IMR-90 (cell line): ENCODE data around the gene TBX4. TPM values are rescaled to one million over a fixed set of nuclear protein-coding genes. Genes with fewer than 3 reads are reported as not detected.

Experiments
- ATAC-seq: fragments of 200-7000 bp; cut with Tn5 transposase; 2 replicates; pipeline ENCODE4 v1.9.1; 2020; ENCODE audit warnings: low read depth, mild to moderate bottlenecking, moderate library complexity
- BruUV-seq: library from RNA; stranded (reverse); fragments of 400-500 nt; replicated peaks from 2 replicates; lab custom pipeline; 2021; lab: Mats Ljungman, UMichigan
- CTCF ChIA-PET: fragments of 300-600 bp; formaldehyde crosslinking; extraction: SDS; loops from one replicate; lab custom pipeline; 2021; ENCODE audit warnings: antibody characterized with exemption; lab: Yijun Ruan, JAX
- POLR2A ChIA-PET: fragments of 300-600 bp; sonication (Branson Sonifier 250); formaldehyde crosslinking; loops from one replicate; lab custom pipeline; 2022; ENCODE audit warnings: antibody characterized with exemption; ENCODE audit not compliant: unreplicated experiment; lab: Charles Lee
- DNase-seq: peaks from one replicate; pipeline ENCODE4 v3.0.0; 2013
- H2AFZ ChIP-seq: replicated peaks from 2 replicates; pipeline ENCODE3; 2013; ENCODE audit warnings: low read length, mild to moderate bottlenecking; ENCODE audit not compliant: poor library complexity
- H2AK5ac ChIP-seq: 2 replicates; pipeline ENCODE4 v1.6.1; 2013; ENCODE audit warnings: low read depth, low read length, inconsistent platforms
- H2AK9ac ChIP-seq: replicated peaks from 2 replicates; pipeline ENCODE3; 2013; ENCODE audit warnings: mild to moderate bottlenecking, low read depth, low read length, moderate library complexity; ENCODE audit not compliant: poor library complexity
- H2BK120ac ChIP-seq: 2 replicates; pipeline ENCODE4 v1.6.1; 2013; ENCODE audit warnings: low read depth, low read length, inconsistent platforms
- H2BK15ac ChIP-seq: 3 replicates; pipeline ENCODE4 v1.6.1; 2013; ENCODE audit warnings: low read depth, low read length, inconsistent platforms
- H2BK20ac ChIP-seq: 2 replicates; pipeline ENCODE4 v1.6.1; 2013; ENCODE audit warnings: low read depth, mild to moderate bottlenecking, inconsistent platforms, low read length, moderate library complexity
- H2BK5ac ChIP-seq: 2 replicates; pipeline ENCODE4 v1.6.1; 2013; ENCODE audit warnings: mild to moderate bottlenecking, low read depth, low read length, inconsistent platforms; ENCODE audit not compliant: poor library complexity, severe bottlenecking
- H3K14ac ChIP-seq: replicated peaks from 2 replicates; pipeline ENCODE4 v1.6.1; 2013; ENCODE audit warnings: low read depth, low read length, inconsistent platforms
- H3K18ac ChIP-seq: 2 replicates; pipeline ENCODE4 v1.6.1; 2013; ENCODE audit warnings: low read depth, low read length, control low read depth
- H3K23ac ChIP-seq: 2 replicates; pipeline ENCODE4 v1.6.1; 2013; ENCODE audit warnings: low read depth, low read length, inconsistent platforms
- H3K27ac ChIP-seq: 2 replicates; pipeline ENCODE4 v1.5.1; 2013; ENCODE audit warnings: mild to moderate bottlenecking, control low read depth, low read length; ENCODE audit not compliant: insufficient read depth
- H3K27me3 ChIP-seq: 2 replicates; pipeline ENCODE4 v1.6.1; 2013; ENCODE audit warnings: low read length; ENCODE audit not compliant: control insufficient read depth, insufficient read depth
- H3K36me3 ChIP-seq: 2 replicates; pipeline ENCODE4 v1.6.1; 2013; ENCODE audit warnings: low read length, mixed read lengths; ENCODE audit not compliant: control insufficient read depth, insufficient read depth
- H3K4ac ChIP-seq: 2 replicates; pipeline ENCODE4 v1.6.1; 2013; ENCODE audit warnings: low read depth, low read length, inconsistent platforms
- H3K4me1 ChIP-seq: 2 replicates; pipeline ENCODE4 v1.6.1; 2013; ENCODE audit warnings: low read length, mixed read lengths; ENCODE audit not compliant: control insufficient read depth, insufficient read depth
- H3K4me2 ChIP-seq: 2 replicates; pipeline ENCODE4 v1.6.1; 2013; ENCODE audit warnings: low read depth, mild to moderate bottlenecking, control low read depth, low read length, moderate library complexity
- H3K4me3 ChIP-seq: 2 replicates; pipeline ENCODE4 v1.5.1; 2013; ENCODE audit warnings: low read depth, mild to moderate bottlenecking, control low read depth, low read length, moderate library complexity; ENCODE audit not compliant: insufficient read depth
- H3K56ac ChIP-seq: 2 replicates; pipeline ENCODE4 v1.6.1; 2013; ENCODE audit warnings: low read length, inconsistent platforms; ENCODE audit not compliant: insufficient read depth; ENCODE audit errors: extremely low read depth
- H3K79me1 ChIP-seq, 2 experiments: 2 replicates each; pipeline ENCODE4 v1.6.1; 2013; ENCODE audit warnings: low read length in 2 of 2, inconsistent platforms in 1 of 2, low read depth in 1 of 2
- H3K9ac ChIP-seq: 2 replicates; pipeline ENCODE4 v1.6.1; 2013; ENCODE audit warnings: low read depth, low read length, control low read depth
- H3K9me1 ChIP-seq: 2 replicates; pipeline ENCODE4 v1.6.1; 2013; ENCODE audit warnings: low read length, inconsistent platforms; ENCODE audit not compliant: insufficient read depth
- H3K9me3 ChIP-seq: 2 replicates; pipeline ENCODE4 v1.6.1; 2013; ENCODE audit warnings: low read length; ENCODE audit not compliant: control insufficient read depth, insufficient read depth
- H4K20me1 ChIP-seq: 2 replicates; pipeline ENCODE4 v1.6.1; 2013; ENCODE audit warnings: low read length, inconsistent platforms; ENCODE audit not compliant: insufficient read depth
- H4K5ac ChIP-seq: 2 replicates; pipeline ENCODE4 v1.6.1; 2013; ENCODE audit warnings: mild to moderate bottlenecking, low read depth, low read length, control low read depth
- H4K8ac ChIP-seq, 2 experiments: 2 replicates each; pipeline ENCODE4 v1.6.1; 2013; ENCODE audit warnings: low read depth in 2 of 2, low read length in 2 of 2, control low read depth in 1 of 2, inconsistent platforms in 1 of 2
- H4K91ac ChIP-seq: 2 replicates; pipeline ENCODE4 v1.6.1; 2013; ENCODE audit warnings: low read depth, low read length, inconsistent platforms; ENCODE audit not compliant: insufficient read depth
- CEBPB ChIP-seq: IDR thresholded peaks from 2 replicates; pipeline ENCODE4 v1.6.1; 2012; ENCODE audit warnings: low read depth, low read length, improper control_type of control experiment
- CHD1 ChIP-seq: IDR thresholded peaks from 2 replicates; pipeline ENCODE4 v1.6.1; 2012; ENCODE audit warnings: low read depth, low read length, improper control_type of control experiment
- MAZ ChIP-seq: IDR thresholded peaks from 2 replicates; pipeline ENCODE4 v1.6.1; 2012; ENCODE audit warnings: low read depth, mild to moderate bottlenecking, low read length, improper control_type of control experiment, moderate library complexity, borderline replicate concordance
- MXI1 ChIP-seq: IDR thresholded peaks from 2 replicates; pipeline ENCODE4 v1.6.1; 2012; ENCODE audit warnings: low read depth, mild to moderate bottlenecking, low read length, moderate library complexity, borderline replicate concordance
- NFE2L2 ChIP-seq: fragments of 150-350 bp; IDR thresholded peaks from 2 replicates; pipeline ENCODE4 v1.6.1; 2016; ENCODE audit warnings: low read depth, mild to moderate bottlenecking, low read length
- POLR2A ChIP-seq: IDR thresholded peaks from 2 replicates; pipeline ENCODE4 v1.6.1; 2012; ENCODE audit warnings: mild to moderate bottlenecking, low read depth, low read length
- WGBS, 2 experiments: methylation state at CpG; one replicate each; pipeline versions ENCODE4 v1.1.5 to v1.1.7; 2013; ENCODE audit warnings: missing lambda C conversion rate in 2 of 2; ENCODE audit not compliant: insufficient read length in 1 of 2; ENCODE audit errors: extremely low coverage in 2 of 2; 5-methylcytosine and 5-hydroxymethylcytosine counted together
- dilution Hi-C: fragments of 300-500 bp; cut with HindIII; formaldehyde crosslinking; loops from one replicate; pipeline ENCODE4 v1.14.3; 2018; ENCODE audit warnings: low sequenced_read_pairs; ENCODE audit not compliant: unreplicated experiment
- in situ Hi-C: fragments of 300-500 bp; cut with MboI; formaldehyde crosslinking; loops from 3 replicates; pipeline ENCODE4 v1.14.3; 2019; ENCODE audit warnings: low sequenced_read_pairs, inconsistent platforms, mixed read lengths
- intact Hi-C: fragments of 100-400 bp; cut with micrococcal nuclease; formaldehyde crosslinking; loops from 2 replicates; pipeline ENCODE4 v1.10.0; 2022
- polyA plus RNA-seq, 3 experiments: library from polyadenylated mRNA; depleted of rRNA; stranded (reverse); fragments of >200 nt; gene quantifications; 2 replicates each; pipeline ENCODE4 v1.2.3, GENCODE V29; 2012; ENCODE audit warnings: low replicate concordance in 1 of 3
- total RNA-seq: library from RNA; depleted of rRNA; stranded (reverse); fragments of >200 nt; gene quantifications from 2 replicates; pipeline ENCODE4 v1.2.3, GENCODE V29; 2012
- TF ChIP-seq, protein P1 (sequence below): fragments of 150-350 bp; IDR thresholded peaks from 2 replicates; pipeline ENCODE4 v1.6.1; 2016; ENCODE audit warnings: low read depth, mild to moderate bottlenecking, low read length, moderate library complexity, borderline replicate concordance

Gene TBX4
- total and polyA plus RNA-seq, 2 of the 4 experiments (the other 2 are of a cell fraction): 0.05 TPM; not detected in 1

DNA sequence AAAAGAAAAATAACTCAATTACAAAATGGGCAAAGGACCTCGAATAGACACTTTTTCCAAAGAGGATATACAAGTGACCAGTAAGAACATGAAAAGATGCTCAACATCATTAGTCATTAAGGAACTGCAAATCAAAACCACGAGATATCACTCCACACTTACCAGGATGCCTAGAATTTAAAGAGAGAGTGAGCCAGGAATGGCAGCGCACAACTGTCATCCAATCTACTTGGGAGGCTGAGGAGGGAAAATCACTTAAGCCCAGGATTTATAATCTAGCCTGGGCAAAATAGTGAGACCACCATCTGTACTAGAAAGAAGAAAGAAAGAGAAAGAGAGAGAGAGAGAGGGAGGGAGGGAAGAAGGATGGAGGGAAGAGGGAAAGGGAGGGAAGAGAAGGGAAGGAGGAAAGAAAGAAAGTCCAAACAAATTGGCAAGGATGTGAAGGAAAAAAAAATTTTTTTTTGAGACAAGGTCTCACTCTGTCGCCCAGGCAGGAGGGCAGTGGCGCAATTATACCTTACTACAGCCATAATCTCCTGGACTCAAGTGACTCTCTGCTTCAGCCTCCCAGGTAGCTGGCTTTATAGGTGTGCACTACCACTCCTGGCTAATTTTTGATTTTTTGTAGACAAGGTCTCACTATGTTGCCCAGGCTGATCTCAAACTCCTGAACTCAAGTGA is 30.0 kb upstream of the TBX4 start:
- DNase-seq: no peak
- no peaks in the 10 kb centered on the region for H4K20me1 ChIP-seq
- peaks cover 1% of the 10 kb centered on the region; the same call in 1 of the 2 replicates for H3K4me1 ChIP-seq
- H4K8ac ChIP-seq: no peak overlapping the region
- ChIA-PET CTCF (no interaction called here), POLR2A (no interaction called here)
- no peaks in the 10 kb centered on the region for H3K36me3 ChIP-seq
- H4K5ac ChIP-seq: no peak overlapping the region
- H2BK5ac ChIP-seq: no peak overlapping the region
- dilution Hi-C loops: no loop called here
- no peak overlapping the region for H3K9ac ChIP-seq
- no peak overlapping the region for H3K4me3 ChIP-seq
- no peak overlapping the region for H3K4me2 ChIP-seq
- no peak overlapping the region for H3K23ac ChIP-seq
- no peaks in the 10 kb centered on the region for H3K9me3 ChIP-seq
- peaks cover 17% of the 10 kb centered on the region for H3K27me3 ChIP-seq
- no peak overlapping the region for H3K56ac ChIP-seq
- H3K9me1 ChIP-seq: peaks cover 4% of the 10 kb centered on the region; the same call in 1 of the 2 replicates
- H3K27ac ChIP-seq: no peak overlapping the region
- no peak overlapping the region for H3K14ac ChIP-seq
- H4K91ac ChIP-seq: no peak overlapping the region
- H2AFZ ChIP-seq: no peak overlapping the region
- no peak overlapping the region for H2BK120ac ChIP-seq
- no peaks in the 10 kb centered on the region for H3K79me1 ChIP-seq
- in situ Hi-C loops: loop anchor here (5.0 to 10.0 kb wide), 2 partner anchors 130 to 423 kb away; no protein-coding TSS in a partner anchor
- BruUV-seq: no TSS peak
- H3K18ac ChIP-seq: no peak overlapping the region
- no peak overlapping the region for H2BK20ac ChIP-seq
- H2AK9ac ChIP-seq: no peak overlapping the region
- TF ChIP-seq MAZ (no peak), NFE2L2 (no peak), CHD1 (no peak), CEBPB (no peak), POLR2A (no peak), MXI1 (no peak)
- TF ChIP-seq, protein P1, sequence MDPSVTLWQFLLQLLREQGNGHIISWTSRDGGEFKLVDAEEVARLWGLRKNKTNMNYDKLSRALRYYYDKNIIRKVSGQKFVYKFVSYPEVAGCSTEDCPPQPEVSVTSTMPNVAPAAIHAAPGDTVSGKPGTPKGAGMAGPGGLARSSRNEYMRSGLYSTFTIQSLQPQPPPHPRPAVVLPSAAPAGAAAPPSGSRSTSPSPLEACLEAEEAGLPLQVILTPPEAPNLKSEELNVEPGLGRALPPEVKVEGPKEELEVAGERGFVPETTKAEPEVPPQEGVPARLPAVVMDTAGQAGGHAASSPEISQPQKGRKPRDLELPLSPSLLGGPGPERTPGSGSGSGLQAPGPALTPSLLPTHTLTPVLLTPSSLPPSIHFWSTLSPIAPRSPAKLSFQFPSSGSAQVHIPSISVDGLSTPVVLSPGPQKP: no peak
- H2BK15ac ChIP-seq: no peak overlapping the region
- intact Hi-C loops: no loop called here
- no peak overlapping the region for H2AK5ac ChIP-seq
- no peak for ATAC-seq
- WGBS, 2 experiments: 0% methylated on average over 1 of the region's 5 CpGs; no CpG with 5 or more reads in 1 of the 2 experiments
- no peak overlapping the region for H3K4ac ChIP-seq
